Measurements from ENCODE around the gene SURF2. TPM values are rescaled to one million over a fixed set of nuclear protein-coding genes. Genes with fewer than 3 reads are reported as not detected.

Gene SURF2
- total RNA-seq, 4 donors from 2014 or later, result 8.4 to 25.5 (median 13.4) TPM

- TF ChIP-seq CTCF (IDR thresholded peaks at IDR 0.05), result no peak
- peak; percentile 3 for ATAC-seq (ENCODE audit: low FRiP score)
- DNase-seq (ENCODE audit: low spot score), result no peak
Measured at GRCh38 chr9:133355881-133356357, 431 bp upstream of the SURF2 start.

- no peak for TF ChIP-seq CTCF (IDR thresholded peaks at IDR 0.05)
- DNase-seq (ENCODE audit: low spot score) (no peak), ATAC-seq (ENCODE audit: low FRiP score) (no peak)
Measured at GRCh38 chr9:133357656-133358055, 1.3 kb downstream of the SURF2 start.

- DNase-seq (ENCODE audit: low spot score) (no peak), ATAC-seq (ENCODE audit: low FRiP score) (no peak)
- TF ChIP-seq CTCF (IDR thresholded peaks at IDR 0.05), result no peak
Measured at GRCh38 chr9:133359399-133360175, 3.2 kb downstream of the SURF2 start.

GRCh38 chr9:133360400-133361393, 4.3 kb downstream of the SURF2 start:
- ATAC-seq (ENCODE audit: low FRiP score) (no peak), DNase-seq (ENCODE audit: low spot score) (no peak)
- TF ChIP-seq CTCF (IDR thresholded peaks at IDR 0.05), result no peak

- no peak for TF ChIP-seq CTCF (IDR thresholded peaks at IDR 0.05)
- no peak for ATAC-seq (ENCODE audit: low FRiP score)
- DNase-seq (ENCODE audit: low spot score), result no peak
Measured at GRCh38 chr9:133361507-133362092, 5.2 kb downstream of the SURF2 start.

GRCh38 chr9:133362359-133363044, 6.2 kb downstream of the SURF2 start:
- ATAC-seq (ENCODE audit: low FRiP score) (no peak), DNase-seq (ENCODE audit: low spot score) (no peak)
- TF ChIP-seq CTCF (IDR thresholded peaks at IDR 0.05), result no peak
